ENCODE measurements around the gene NPPA.

- no peak for TF ChIP-seq CTCF (IDR thresholded peaks at IDR 0.05; ENCODE audit: low read length)
- TF ChIP-seq EZH2 (IDR thresholded peaks at IDR 0.05; ENCODE audit: borderline replicate concordance, low read length) = no peak
Measured at GRCh38 chr1:11878081-11878890, 30.7 kb upstream of the NPPA start.

Measured in OCI-LY1 (cell line).